Fibroblast of the conjunctiva (primary cell): ENCODE measurements around the gene SLCO1A2.

ENCODE experiments used
- DNase-seq: peaks from one replicate; pipeline ENCODE4 v3.0.0-alpha.2; 2010; ENCODE audit warnings: low read depth

Gene SLCO1A2

GRCh38 chr12:21330682-21331253 lies 3.9 kb downstream of the SLCO1A2 start:
- DNase-seq = no peak

- no peak for DNase-seq
Measured at GRCh38 chr12:21328578-21328977, 6.1 kb downstream of the SLCO1A2 start.

DNA sequence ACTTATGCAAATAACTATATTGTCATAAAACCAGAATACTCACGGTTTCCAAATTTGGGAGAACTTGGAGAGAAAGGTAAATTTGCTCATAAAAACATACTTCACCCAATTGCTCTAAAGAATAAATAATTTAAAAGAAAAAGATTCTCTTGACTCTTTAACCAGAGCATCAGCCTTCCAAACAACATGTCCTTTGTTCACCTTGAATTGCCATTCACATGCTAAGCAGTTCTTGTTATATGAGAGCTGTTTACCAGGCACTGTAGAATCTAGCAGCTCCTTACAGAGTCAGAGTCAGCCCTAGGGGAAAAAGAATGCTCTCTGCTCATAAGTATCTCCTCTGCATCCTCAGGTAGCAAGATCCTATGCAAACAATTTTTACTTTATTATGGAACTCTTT lies 10.2 kb downstream of the SLCO1A2 start:
- no peak for DNase-seq

- no peak for DNase-seq
Measured at GRCh38 chr12:21323736-21324135, 11.0 kb downstream of the SLCO1A2 start.

- DNase-seq = no peak
Measured at GRCh38 chr12:21308785-21309184, 25.9 kb downstream of the SLCO1A2 start.

DNA sequence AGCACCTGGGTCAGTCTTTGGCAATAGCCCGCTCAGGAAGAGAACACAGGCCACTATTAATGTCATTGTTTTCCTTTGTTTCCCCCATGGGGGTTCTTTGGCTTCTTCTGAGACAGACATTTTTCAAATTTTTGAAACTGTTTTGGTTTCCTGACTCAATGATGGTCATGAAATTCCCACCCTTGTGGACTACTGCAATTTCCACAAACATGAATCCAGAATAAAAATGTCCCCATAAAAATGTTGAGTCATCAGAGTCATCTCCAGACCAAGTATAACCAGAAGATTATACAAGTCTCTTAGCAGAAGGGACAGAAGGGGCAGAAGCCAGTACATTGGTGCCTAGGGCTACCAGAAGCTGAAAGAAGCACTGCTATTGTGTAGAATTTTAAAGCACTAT lies 29.1 kb downstream of the SLCO1A2 start:
- DNase-seq = no peak

- DNase-seq = no peak
Measured at GRCh38 chr12:21300632-21301031, 34.1 kb downstream of the SLCO1A2 start.

- DNase-seq = no peak
Measured at GRCh38 chr12:21296751-21297406, 37.8 kb downstream of the SLCO1A2 start.

DNA sequence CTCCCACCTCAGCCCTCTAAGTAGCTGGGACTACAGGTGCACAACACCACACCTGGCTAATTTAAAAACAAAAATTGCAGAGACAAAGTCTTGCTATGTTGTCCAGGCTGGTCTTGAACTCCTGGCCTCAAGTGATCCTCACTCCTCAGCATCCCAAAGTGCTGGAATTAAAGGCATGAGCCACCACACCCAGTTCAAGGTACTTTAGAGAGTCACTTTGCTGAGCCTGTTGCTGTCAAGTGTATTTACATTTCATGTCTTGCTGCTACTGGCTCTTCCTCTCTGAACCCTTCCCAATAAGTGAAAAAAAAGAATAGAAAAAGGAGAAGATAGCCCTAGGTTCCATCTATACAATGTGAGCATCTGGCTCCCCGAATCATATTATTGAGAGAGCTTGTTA lies 38.4 kb downstream of the SLCO1A2 start:
- DNase-seq = no peak

GRCh38 chr12:21294176-21294575 lies 40.5 kb downstream of the SLCO1A2 start:
- no peak for DNase-seq

DNA sequence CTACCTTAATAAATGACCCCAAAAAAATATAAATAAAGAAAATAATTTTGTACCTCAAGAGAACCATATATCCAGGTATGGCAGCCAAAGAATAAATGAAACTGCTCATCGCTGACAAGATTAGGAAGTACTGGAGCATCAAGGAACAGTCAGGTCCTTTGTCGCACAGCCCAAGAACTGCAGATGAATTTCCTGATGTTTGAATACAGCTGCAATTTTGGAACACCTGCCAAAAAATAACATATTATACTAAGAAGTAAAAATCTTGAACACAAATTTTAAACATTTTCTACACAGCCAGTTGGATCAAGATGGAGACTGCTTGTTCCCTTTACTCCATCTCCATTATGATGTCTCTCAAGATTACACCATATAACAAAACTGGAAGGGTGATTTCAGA lies 42.6 kb downstream of the SLCO1A2 start:
- DNase-seq = no peak

DNA sequence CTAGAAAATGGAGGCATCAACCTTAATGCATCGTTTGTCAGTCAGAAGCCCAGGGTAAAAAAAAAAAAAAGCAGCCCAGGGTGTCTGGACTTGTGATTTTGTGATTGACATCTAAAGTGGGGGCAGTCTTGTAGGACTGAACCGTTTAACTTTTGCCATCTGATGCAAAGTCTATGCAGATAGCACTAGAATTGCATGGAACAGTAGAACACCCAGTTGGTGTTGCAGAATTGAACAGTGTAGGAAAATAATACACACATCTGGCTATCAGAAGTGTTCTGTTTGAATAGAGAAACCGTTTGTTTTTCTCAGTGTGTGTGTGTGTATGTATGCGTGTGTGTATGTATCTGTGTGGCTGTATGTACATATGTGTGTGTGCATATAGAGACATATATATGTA lies 45.0 kb downstream of the SLCO1A2 start:
- no peak for DNase-seq

GRCh38 chr12:21276826-21277225 lies 57.9 kb downstream of the SLCO1A2 start:
- DNase-seq = no peak

- no peak for DNase-seq
Measured at GRCh38 chr12:21265932-21266331, 68.8 kb downstream of the SLCO1A2 start.

DNA sequence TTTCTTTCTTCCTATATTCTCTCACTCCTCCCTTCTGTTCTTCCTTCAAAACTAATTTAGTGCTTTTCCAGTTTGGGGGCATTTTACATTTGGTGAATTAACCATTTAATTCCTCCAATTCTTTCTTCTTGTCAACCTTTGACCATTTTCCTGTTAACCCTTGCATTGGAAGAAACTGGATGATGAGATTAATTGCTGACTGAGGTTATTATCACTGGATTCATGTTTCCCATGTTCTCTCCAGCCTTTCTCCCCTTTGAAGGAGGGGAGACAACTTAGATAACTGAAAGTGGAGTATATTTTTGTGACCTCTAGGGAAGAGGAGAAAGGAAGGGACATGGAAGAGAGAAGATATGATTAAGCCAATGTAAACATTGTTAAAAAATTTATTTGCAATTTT lies 70.5 kb downstream of the SLCO1A2 start:
- no peak for DNase-seq

DNA sequence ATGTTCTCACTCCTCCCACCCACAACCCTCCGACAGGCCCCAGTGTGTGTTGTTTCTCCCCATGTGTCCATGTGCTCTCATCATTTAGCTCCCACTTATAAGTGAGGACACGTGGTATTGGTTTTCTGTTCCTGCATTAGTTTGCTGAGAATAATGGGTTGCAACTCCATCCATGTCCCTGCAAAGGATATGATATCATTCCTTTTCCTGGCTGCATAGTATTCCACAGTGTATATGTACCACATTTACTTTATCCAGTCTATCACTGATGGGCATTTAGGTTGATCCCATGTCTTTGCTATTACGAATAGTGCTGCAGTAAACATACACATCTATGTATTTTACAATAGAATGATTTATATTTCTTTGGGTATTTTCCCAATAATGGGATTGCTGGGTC lies 77.5 kb downstream of the SLCO1A2 start:
- DNase-seq = no peak

DNA sequence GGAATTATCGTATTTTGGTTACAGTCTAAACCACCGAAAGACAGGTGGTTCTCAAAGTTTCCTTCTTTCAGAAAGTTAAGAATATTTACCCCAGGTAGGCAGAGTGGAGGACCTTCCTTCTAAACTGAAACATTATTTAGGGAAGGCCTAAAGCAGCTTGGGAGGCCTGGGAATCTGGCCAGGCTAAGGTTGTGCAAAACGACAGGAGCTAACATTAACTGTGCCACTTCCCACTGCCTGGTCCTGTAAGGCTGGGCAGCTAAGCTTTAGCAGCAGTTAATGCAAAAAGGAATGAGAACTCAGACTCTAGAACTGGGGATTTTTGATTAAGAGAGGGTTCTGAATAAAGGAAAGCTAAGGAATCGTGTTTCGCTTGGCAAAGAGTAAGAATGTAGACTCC lies 82.6 kb downstream of the SLCO1A2 start:
- DNase-seq = no peak

- no peak for DNase-seq
Measured at GRCh38 chr12:21248679-21249078, 86.0 kb downstream of the SLCO1A2 start.

DNA sequence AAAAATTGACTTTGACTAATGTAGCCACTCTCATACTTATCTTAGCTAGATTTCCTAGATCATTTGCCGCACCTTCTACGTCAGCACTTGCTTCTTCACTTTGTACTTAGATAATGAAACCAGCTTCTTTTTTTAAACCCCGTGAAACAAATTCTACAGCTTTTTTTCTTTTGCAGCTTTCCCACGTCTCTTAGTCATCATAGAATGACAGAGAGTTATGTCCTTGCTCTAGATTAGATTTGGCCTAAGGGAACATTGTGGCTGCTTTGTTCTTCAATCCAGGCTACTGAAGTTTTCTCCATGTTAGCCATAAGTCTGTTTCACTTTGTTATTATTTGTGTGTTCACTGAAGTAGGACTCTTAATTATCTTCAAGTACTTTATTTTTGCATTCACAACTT lies 94.9 kb downstream of the SLCO1A2 start:
- no peak for DNase-seq

DNA sequence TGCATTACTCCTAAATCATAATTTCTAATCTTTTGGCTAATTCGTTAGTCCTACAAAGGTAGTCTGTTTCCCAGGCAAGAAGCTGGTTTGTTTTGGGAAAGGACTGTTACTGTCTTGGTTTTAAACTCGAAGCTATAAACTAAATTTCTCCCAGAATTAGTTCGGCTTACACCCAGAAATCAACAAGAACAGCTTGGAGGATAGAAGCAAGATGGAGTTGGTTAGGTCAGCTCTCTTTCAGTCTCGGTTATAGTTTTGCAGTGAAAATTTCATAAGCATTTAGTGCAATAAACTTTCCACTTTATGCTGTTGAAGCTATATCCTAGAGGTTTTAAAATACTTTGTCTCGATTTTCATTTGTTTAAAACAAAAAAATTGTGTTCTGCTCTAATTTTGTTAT lies 100.3 kb downstream of the SLCO1A2 start:
- no peak for DNase-seq

GRCh38 chr12:21223930-21224329 lies 110.8 kb downstream of the SLCO1A2 start:
- DNase-seq = no peak

DNA sequence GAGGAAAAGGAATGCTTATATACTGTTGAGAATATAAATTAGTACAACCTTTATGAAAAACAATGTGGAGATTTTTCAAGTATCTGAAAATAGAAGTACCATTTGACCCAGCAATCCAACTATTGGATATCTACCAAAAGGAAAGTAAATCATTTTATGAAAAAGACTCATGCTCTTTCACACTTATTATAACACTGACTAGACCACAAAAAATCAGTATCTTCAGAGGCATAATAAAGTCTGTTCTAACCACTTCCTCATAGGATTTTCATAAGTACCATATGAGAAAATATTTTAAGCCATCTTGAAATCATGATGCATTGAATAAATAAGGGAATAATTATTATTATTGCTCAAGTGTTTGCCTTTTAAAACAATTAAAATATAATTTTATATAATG lies 112.9 kb downstream of the SLCO1A2 start:
- DNase-seq = no peak

- DNase-seq = no peak
Measured at GRCh38 chr12:21221072-21221471, 113.6 kb downstream of the SLCO1A2 start.

DNA sequence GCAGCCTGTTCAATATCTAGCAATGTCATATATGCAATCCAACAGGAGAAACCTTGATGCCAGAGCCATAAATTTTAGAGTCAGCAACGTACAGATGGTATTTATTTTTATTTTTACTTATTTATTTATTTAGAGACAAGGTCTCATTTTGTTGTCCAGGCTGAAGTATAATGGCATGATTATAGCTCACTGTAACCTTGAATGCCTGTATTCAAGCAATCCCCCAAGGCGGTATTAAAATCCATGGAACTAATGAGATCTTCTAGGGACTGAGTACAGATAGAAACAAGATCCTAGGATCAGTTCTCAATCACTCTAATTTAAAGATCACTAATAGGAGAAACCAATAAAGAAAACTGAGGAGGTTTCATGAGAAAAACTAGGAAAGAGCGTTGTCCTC lies 114.5 kb downstream of the SLCO1A2 start:
- DNase-seq = no peak
